ENCODE measurements around the gene HLA-E.
"Not testable (repeated sequence)": the region's sequence is repeated elsewhere in the genome, so short reads cannot be mapped to it uniquely, and the experiment has no call there.

HLA-E gene

DNA sequence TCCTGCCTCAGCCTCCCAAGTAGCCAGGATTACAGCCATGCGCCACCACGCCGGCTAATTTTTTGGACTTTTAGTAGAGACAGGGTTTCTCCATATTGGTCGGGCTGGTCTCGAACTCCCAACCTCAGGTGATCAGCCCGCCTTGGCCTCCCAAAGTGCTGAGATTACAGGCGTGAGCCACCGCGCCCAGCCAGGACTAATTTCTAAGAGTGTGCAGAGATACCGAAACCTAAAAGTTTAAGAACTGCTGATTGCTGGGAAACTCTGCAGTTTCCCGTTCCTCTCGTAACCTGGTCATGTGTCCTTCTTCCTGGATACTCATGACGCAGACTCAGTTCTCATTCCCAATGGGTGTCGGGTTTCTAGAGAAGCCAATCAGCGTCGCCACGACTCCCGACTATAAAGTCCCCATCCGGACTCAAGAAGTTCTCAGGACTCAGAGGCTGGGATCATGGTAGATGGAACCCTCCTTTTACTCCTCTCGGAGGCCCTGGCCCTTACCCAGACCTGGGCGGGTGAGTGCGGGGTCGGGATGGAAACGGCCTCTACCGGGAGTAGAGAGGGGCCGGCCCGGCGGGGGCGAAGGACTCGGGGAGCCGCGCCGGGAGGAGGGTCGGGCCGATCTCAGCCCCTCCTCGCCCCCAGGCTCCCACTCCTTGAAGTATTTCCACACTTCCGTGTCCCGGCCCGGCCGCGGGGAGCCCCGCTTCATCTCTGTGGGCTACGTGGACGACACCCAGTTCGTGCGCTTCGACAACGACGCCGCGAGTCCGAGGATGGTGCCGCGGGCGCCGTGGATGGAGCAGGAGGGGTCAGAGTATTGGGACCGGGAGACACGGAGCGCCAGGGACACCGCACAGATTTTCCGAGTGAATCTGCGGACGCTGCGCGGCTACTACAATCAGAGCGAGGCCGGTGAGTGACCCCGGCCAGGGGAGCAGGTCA lies at the start of gene HLA-E:
HLA-E (plus strand) TSS at position 429 of the 945 bp plus-strand sequence; CDS start at position 452, 23 bp downstream.
- peak; percentile 99 for DNase-seq

DNA sequence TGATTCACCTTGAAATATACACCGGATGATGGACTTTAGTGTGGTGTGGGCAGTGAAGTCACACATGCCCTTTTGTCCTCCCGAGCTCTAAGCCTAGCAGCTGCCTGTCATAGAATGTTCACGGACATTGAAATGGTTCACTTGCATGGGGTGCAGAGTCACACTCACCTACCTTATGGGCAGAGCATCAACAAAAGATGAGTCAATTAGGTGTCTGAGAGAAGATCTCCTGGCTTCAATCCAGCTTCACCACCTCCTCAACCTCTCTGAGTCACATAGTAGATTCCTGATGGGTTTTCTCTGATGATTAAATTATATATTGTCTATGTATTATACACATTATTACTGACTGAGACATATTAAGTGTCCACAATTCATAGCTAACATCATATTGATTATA lies 48.1 kb upstream of the HLA-E start:
- DNase-seq, result no peak

DNA sequence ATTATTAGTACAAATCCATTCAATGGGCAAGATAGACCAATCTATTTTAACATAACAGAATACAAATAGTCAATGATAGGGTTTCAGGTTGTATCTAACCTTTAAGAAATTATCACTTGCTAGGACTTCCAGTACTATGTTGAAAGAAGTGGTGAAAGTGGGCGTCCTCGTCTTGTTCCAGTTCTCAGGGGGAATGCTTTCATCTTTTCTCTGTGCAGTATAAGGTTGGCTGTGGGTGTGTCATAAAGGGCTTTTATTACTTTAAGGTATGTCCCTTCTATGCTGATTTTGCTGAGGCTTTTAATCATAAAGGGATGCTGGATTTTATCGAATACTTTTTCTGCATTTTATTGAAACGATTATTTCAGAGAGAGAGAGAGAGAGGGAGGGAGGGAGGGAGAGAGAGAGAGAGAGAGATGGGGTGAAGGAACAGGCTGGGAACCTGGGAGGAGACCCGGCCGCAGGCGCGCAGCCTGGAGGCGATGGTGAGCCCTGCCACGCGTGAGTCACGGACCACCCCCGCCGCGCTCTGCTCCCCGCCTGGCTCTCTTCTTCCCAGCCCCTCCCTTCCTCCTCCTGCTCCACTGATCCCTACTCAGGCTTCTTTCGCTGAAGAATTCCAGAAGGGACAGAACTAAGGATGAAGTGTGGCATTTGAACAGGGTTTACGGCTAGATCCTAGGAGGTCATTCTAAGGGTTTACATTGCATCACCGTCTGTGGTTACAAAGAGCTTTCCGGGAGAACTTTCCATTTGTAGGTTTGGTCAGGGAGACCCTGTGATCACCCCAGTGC lies 45.5 kb upstream of the HLA-E start:
- peak; percentile 16 for DNase-seq

DNA sequence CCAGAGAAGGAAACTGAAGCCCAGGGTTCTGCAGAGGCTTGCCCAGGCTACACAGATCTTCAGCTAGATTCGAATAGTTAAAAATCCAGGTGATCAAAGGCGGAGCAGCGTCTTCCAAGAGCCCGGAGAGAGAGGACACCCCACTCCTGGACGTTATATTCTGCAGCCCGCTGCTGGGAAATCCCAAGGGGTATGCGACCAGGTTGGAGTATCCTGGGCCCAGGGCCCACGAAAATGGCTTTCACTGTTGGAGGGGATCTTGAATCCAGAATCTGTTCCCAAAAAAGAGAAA lies 44.9 kb upstream of the HLA-E start:
- no peak for DNase-seq

DNA sequence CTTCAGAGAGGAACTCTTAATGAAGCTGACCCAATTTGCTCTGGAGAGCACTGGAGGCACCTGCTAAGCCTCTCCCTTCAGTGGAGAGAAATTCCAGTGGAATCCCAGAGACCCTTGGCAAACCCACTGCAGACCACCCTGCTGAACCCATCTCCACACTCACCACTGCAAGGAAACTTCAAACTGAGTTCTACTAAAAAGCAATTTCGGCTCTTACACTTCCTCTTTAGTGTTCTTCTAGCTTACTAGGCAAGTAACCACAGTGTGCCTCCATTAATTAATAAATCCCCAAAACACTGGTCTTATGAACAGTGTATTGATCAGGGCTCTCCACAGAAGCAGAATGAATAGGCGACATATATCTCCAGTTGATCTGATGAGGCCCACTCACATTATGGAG lies 43.0 kb upstream of the HLA-E start:
- DNase-seq, result no peak

DNA sequence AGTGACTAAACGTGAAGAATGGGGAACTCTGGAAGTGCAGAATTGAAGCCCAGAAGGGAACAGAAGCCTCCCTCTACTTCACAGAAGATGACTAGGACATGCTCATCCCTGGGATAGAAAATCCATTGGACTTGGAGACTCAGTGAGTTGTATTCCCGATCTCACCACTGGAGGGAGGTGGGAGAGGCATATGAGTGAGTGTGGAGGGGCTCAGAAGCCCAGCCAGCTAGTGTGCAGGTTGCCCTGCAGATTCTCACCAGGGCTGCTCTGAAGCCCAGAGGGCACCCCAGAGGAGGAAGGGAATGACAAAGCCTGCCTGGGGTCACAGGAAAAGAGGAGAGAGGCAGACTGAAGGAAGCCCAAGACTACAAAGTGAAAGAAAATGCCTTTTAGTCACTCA lies 42.1 kb upstream of the HLA-E start:
- DNase-seq, result no peak

DNA sequence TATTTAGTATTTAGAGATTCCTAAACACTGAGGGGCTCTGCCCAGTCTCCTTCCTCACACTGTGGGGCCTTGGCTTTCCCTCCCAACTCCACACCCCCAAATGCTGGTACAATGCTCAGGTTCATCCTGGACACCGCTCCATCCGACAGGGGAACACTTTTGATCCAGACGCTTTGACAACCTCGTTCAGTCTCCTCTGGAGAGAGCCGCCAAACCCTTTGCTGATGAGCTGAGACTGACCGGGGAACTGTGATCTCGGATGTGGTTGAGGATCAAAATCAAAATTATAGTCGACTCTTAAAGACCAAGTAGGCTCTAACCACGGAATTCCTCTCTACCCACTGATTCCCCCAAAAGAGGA lies 38.8 kb upstream of the HLA-E start:
- no peak for DNase-seq

DNA sequence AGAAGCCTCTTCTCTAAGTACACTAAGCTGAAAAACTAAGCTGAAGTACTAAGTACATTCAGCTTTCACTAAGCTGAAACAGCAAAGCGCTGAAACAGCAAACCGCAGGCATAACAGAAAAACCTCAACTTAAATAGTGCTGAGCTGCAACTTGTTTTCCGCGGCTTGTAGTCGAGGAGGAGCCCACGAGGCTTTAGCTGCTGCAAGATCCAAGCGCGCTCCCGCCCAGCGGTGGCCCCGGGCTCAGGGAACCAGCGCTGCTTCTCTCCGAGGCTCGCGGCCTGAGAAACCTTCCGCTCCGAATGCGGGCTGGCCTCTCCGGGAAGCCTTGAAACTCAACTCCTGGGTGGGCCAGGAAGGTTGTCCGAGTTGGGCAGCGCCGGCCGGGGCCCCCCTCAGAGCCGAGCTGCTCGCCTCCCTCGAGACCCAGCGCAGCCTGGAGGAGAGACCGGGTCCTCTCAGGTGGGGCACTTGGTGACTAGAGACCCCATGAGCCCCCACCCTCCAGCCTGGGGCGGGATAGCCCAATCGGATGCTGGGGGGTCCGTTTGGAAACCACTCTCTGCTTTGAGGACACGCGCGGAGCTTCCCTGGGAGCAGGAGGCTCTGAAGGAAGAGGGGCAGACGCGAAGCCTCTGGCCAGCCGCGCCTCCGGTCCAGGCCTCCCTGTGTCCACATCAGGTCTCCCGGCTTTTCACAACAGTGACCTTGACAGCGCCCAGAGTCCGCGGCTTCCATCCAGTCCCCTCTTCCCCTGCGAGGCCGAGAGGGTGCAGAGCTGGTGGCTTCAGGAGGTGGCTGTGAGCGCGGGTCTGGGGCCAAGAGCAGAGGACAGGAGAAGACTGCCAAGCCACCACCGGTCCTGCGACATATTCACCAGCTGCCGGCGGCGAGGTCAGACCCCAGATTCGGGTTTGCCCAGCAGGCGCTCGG lies 38.1 kb upstream of the HLA-E start:
- DNase-seq, result no peak

DNA sequence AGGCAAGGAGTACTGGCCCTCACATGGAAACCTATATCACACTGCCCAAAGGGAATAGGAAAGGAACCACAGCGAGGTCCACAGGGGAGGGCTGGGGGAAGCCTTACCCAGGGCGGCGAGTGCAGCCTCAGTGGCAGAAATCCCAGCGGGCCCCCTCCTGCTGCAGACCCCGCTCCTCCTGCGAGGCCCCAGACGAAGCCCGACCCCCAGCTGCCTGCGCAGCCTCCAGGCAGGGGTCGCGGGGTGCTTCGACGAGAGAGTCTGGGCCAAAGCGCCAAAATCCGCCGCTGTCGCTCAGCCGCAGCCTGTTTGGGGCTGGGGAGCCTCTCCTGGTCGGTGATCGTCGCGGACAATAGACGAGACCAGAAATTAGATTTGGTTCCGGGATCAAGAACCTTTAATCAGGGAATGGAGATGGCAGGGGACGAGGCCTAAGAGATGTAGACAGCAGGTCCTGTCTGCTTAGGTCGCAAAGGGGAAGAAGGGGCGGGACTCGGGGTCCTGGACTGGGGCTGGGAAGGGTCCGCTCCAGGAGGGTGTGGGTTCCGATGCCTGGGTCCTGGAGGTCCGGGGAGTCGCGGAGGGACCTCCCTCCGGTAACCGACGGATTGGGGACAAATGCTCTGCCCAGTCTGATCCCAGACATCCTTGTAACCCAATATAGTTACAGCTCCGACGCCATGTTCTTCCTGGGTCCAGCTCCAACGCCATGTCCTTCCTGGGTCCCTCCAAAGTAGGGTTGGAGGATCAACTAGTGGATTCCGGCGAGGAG lies 36.4 kb upstream of the HLA-E start:
- no peak for DNase-seq

DNA sequence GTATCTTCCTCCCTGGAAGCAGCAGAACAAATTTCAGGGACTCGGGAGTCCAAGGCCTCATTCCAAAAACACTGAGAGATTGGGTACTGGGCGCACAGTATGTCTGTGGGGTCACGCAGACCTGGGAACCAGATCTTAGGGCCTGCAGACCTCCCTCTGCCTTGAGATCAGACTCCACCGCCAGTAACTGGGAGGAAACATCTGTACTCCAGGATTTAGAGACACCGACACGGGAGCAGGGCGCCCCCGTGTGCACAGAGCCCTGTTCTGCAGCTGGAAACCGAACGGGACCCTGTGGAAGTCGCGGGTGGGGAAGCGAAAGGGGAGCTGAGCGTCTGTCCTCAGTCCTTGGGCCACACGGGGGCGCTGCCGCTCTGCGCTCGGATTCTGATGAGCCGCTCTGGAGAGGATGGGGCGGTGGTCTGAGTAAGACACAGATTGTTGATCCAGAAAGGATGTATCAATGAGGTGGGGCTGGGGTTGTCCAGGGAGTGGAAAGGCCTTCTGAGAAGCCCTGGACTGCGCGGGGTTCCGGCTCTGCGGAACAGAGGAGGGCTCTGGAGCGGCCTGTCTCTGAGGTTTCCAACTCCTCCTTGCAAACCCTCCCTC lies 35.7 kb upstream of the HLA-E start:
- peak; percentile 81 for DNase-seq

DNA sequence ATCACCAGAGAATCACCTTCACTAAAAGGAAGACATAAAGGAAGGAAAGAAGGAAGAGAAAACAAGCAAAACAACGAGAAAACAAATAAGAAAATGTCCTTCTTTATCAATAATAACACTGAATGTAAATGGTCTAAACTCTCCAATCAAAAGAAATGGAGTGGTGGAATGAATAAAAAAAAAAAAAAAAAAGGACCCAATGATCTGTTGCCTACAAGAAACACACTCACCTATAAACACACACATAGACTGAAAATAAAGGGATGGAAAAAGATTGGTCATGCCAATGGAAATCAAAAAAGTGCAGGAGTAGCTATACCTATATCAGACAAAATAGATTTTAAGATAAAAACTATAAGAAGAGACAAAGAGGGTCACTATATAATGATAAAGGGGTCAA lies 30.2 kb upstream of the HLA-E start:
- DNase-seq, result no peak

DNA sequence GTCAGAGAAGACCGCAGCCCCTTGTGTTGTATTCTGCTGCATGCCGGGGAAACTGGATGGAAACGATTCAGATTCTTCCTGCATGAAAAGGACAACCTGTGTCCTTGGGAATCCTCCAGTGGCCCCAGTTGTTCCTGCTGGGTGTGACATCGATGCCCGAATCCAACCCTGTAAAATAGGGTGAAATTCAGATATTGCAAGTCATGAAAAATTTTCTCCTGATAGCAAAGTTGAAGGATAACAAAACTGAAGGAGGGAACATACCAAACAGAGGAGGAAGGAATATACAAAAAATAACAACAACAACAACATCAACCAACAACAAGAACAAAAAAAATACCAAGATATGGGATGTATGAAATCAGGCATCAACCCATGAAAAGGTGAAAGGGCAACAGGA lies 28.3 kb upstream of the HLA-E start:
- no peak for DNase-seq

DNA sequence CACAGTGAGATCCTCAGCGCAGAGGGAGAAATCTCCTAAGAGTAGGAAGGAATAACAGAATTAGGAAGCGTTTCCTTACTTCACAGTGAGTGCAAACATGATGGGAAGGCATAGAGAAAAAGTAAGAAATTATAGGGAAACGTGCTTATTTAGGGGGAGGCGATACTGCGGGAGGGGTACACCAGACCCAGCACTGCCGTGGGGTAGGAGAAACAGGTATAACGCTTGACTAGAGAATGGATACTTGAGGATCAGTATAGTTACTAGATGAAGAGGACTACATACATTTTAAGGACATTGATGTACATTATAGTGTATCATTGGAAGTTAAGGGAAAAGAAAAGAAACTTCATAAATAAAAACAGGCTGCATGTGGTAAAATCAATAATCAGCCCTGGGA lies 26.8 kb upstream of the HLA-E start:
- no peak for DNase-seq

DNA sequence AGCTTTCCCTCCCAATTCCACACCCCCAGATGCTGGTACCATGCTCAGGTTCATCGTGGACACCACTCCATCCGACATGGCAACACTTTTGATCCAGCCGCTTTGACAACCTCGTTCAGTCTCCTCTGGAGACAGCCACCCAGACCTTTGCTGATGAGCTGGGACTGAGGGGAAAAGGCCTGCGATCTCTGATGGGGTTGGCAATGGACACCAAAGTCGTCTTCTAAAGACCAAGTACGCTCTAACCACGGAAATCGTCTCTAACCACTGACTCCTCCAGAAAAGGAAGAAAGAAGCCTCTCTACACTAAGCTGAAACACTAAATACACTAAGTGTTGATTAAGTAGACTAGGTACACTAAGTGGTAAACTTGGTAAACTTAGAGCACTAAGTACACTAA lies 26.1 kb upstream of the HLA-E start:
- no peak for DNase-seq

DNA sequence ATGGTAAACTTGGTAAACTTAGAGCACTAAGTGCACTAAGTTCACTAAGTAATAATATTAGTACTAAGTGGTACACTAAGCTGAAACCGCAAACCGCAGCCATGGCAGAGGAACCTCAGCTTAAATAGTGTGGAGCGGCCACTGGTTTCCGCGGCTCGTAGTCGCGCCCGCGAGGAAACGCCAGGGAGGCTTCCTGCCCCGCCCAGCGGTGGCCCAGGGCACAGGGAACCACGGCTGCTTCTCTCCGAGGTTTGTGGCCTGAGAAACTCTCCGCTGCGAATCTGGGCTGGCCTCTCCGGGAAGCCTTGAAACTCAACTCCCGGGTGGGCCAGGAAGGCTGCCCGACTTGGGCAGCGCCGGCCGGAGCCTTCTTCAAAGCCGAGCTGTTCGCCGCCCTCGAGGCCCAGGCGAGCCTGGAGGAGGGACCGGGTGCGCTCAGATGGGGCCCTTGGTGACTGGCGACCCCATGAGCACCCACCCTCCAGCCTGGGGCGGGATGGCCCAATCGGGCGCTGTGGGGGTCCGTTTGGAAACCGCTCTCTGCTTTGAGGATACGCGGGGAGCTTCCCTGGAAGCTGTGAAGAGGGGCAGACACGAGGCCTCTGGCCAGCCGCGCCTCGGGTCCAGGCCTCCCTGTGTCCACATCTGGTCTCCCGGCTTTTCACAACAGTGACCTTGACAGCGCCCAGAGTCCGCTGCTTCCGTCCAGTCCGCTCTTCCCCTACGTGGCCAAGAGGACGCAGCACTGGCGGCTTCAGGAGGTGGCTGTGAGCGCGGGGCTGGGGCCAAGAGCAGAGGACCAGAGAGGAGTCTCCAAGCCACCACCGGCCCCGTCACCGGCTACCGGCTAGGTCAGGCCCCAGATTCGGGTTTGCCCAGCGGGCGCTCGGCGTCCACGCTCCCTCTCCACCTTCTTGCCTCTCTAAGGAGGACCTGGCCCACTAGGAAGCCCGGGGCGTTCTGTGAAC lies 25.4 kb upstream of the HLA-E start:
- no peak for DNase-seq

DNA sequence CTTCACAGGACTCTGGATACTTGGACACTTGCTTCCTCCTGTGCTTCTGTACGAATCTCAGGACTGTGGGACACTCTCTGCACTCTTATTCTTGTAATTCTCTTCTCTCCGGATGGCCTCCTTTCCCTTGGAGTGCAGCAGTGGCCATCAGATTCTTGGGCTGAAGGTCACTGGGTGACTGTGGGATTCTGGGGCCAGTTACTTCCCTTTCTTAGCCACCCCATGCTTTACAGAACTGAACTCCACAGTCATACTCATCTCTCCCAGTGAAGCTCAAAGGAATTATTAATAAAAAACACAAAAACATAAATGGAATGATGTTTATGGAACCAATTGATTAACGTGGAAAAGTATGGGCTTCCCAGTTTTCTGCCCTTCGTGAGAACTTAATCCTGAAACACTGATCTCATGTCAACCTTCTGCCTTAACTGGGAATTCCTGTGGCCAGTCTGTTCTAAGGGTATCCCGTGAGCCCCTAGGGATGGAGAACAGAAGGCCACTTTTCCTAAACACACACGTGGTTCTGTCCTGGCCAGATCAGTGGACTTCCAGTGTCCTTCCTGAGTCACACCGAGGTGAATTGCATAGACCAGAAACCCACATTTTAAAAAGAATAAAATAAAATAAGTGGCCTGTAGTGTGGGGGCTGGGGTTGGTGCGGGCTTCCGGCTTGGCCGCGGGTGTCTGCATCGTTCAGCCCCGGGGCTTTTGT lies 23.6 kb upstream of the HLA-E start:
- no peak for DNase-seq

DNA sequence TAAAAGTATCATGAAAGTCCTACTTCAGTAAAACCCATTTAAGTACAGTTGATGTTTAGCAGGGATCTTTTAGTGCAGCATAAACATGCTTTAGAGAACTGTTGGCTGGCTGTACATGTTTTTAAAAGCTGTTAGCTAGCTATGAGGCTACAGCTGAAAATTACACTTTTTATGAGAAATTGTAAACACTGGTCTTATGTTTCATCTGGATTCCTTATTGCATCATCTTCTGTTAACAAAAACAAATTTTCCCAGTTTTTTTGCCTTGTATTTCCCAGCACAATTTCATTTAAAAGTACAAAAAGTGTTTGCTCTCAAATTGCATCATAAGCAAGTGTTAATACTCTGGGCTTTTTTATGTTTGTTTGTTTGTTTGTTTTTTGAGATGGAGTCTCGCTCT lies 18.3 kb upstream of the HLA-E start:
- no peak for DNase-seq

DNA sequence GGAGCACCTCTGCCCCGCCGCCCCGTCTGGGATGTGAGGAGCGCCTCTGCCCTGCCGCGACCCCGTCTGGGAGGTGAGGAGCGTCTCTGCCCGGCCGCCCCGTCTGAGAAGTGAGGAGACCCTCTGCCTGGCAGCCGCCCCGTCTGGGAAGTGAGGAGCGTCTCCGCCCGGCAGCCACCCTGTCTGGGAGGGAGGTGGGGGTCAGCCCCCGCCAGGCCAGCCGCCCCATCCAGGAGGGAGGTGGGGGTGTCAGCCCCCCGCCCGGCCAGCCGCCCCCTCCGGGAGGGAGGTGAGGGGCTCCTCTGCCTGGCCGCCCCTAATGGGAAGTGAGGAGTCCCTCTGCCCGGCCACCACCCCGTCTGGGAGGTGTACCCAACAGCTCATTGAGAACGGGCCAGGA lies 14.2 kb upstream of the HLA-E start:
- DNase-seq, result not testable (repeated sequence)

DNA sequence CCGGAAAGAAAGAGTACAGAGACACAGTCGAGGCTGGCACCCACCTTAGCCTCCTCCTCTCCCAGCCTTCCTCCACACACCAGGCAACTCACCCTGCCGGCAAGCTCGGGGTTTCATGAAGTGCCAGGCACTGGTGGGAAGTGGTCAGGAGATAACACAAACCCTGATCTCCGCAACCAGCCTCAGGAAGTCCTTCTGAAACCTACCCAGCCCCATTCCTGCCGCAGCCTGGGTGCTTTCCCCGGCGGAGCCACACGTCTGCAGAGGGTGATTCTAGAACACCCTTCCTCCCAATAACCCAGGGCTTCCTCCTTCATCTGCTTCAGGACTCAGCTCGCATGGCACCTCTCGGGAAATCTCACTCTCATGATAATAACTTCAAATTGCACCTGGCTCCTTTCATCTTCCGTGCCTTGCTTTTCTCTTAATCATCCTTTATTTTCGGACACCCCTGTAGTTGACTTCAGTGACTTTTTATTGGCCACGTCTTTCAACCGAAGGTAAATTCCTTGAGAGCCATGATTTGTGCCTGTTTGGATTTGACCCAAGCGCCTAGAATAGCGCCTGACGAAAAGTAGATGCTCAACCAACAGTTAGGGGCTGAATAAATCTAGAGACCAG lies 8.7 kb upstream of the HLA-E start:
- peak; percentile 96 for DNase-seq
